ENCODE results near the gene ROBO2. TPM values are rescaled to one million over a fixed set of nuclear protein-coding genes. Genes with fewer than 3 reads are reported as not detected.

The ROBO2 gene
- total RNA-seq, 1 donor from 2014 or later = 3.9 TPM

GRCh38 chr3:77158730-77159581 lies 119.1 kb downstream of the ROBO2 start:
- peak; percentile 26 for TF ChIP-seq CTCF (IDR thresholded peaks at IDR 0.05; ENCODE audit: insufficient read depth, low read length, poor library complexity, severe bottlenecking)
- no peak overlapping the region for H3K4me3 ChIP-seq (ENCODE audit: low read depth, low read length)
- no peaks in the 10 kb centered on the region for H3K36me3 ChIP-seq (ENCODE audit: control insufficient read depth, insufficient read depth, low read length)
- no peaks in the 10 kb centered on the region for H3K27me3 ChIP-seq (ENCODE audit: control insufficient read depth, insufficient read depth, low read length)
- no peak for DNase-seq (ENCODE audit: low read depth)

GRCh38 chr3:77160931-77161497 lies 121.1 kb downstream of the ROBO2 start:
- H3K36me3 ChIP-seq (ENCODE audit: control insufficient read depth, insufficient read depth, low read length) = no peaks in the 10 kb centered on the region
- TF ChIP-seq CTCF (IDR thresholded peaks at IDR 0.05; ENCODE audit: insufficient read depth, low read length, poor library complexity, severe bottlenecking) = no peak

GRCh38 chr3:77169823-77170222 lies 129.9 kb downstream of the ROBO2 start:
- no peak for TF ChIP-seq CTCF (IDR thresholded peaks at IDR 0.05; ENCODE audit: insufficient read depth, low read length, poor library complexity, severe bottlenecking)
- Histone ChIP-seq H3K4me3 (ENCODE audit: low read depth, low read length) (no peak overlapping the region), H3K27me3 (ENCODE audit: control insufficient read depth, insufficient read depth, low read length) (no peaks in the 10 kb centered on the region), H3K36me3 (ENCODE audit: control insufficient read depth, insufficient read depth, low read length) (no peaks in the 10 kb centered on the region)
- DNase-seq (ENCODE audit: low read depth) = no peak

More at GRCh38 chr3:77160931-77161497, 121.1 kb downstream of the ROBO2 start:
- no peaks in the 10 kb centered on the region for H3K27me3 ChIP-seq (ENCODE audit: control insufficient read depth, insufficient read depth, low read length)
- H3K4me3 ChIP-seq (ENCODE audit: low read depth, low read length) = no peak overlapping the region
- DNase-seq (ENCODE audit: low read depth) = no peak

- no peak overlapping the region for H3K4me3 ChIP-seq (ENCODE audit: low read depth, low read length)
- DNase-seq (ENCODE audit: low read depth) = no peak
- no peaks in the 10 kb centered on the region for H3K36me3 ChIP-seq (ENCODE audit: control insufficient read depth, insufficient read depth, low read length)
- TF ChIP-seq CTCF (IDR thresholded peaks at IDR 0.05; ENCODE audit: insufficient read depth, low read length, poor library complexity, severe bottlenecking) = no peak
- H3K27me3 ChIP-seq (ENCODE audit: control insufficient read depth, insufficient read depth, low read length) = no peaks in the 10 kb centered on the region
Measured at GRCh38 chr3:77171026-77171425, 131.1 kb downstream of the ROBO2 start.

GRCh38 chr3:77179762-77180161 lies 139.9 kb downstream of the ROBO2 start:
- H3K4me3 ChIP-seq (ENCODE audit: low read depth, low read length) = no peak overlapping the region
- no peak for DNase-seq (ENCODE audit: low read depth)
- H3K27me3 ChIP-seq (ENCODE audit: control insufficient read depth, insufficient read depth, low read length) = no peaks in the 10 kb centered on the region
- H3K36me3 ChIP-seq (ENCODE audit: control insufficient read depth, insufficient read depth, low read length) = no peaks in the 10 kb centered on the region
- TF ChIP-seq CTCF (IDR thresholded peaks at IDR 0.05; ENCODE audit: insufficient read depth, low read length, poor library complexity, severe bottlenecking) = no peak
